ENCODE results near the gene FBLN2.
"Not testable (repeated sequence)": the region's sequence is repeated elsewhere in the genome, so short reads cannot be mapped to it uniquely, and the experiment has no call there.

FBLN2 gene

DNA sequence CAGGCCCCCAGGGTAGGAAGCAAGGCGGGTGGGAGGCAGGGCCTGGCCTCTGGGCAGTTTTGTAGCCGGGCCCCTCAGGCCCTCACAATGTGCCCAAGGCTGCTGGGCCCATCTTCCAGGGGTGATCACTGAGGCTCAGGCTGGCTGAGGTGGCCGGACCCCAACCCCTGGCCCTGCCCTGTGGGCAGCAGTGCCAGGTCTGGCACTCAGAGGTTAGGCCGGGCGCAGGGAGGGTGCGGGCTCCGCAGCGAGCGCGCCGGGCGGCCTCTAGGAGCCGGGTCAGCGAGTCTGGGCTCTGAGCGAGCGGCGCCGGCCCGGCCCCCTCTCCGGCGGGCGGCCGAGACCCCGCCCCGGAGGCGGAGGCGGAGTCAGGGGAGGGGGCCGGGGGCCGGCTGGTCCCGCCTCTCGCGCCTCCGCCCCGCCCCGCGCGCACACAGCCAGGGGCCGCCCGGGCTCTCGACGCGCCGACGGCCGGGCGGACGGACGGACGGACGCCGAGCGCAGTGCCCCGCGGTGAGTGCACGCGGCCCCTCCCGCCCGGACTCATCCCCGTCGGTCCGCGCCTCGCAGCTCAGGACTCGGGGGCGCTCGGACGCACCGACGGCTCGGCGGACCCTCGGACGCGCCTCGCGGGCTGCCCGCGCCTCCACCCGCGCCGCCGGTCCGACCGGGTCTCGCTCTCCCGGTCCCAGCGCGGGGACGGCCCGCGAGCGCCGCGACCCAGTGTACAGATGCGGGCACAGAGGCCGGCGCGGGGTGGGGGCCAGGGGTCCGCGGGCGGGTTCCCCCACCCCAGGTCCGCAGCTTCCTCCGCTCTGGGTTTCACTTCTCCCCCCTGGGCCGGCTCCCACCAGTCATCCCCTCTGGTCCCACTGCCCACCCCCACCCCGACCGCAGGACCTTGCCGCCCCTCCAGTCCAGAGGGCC lies at the start of gene FBLN2:
TSS of gene FBLN2 (plus strand) at position 430 of the 927 bp plus-strand sequence. CDS start 21,231 bp downstream, outside the sequence.
- H3K27ac ChIP-seq = no peak within 1 kb of the TSS
- TF ChIP-seq CTCF (IDR thresholded peaks at IDR 0.05) = no peak
- TF ChIP-seq ZFX (IDR thresholded peaks at IDR 0.05; ENCODE audit: borderline replicate concordance) = no peak

GRCh38 chr3:13499246-13499645 lies 49.7 kb upstream of the FBLN2 start:
- H3K27ac ChIP-seq = not testable (repeated sequence)

GRCh38 chr3:13500133-13500885 lies 48.6 kb upstream of the FBLN2 start:
- no peak overlapping the region for H3K27ac ChIP-seq
- no peak for TF ChIP-seq ZFX (IDR thresholded peaks at IDR 0.05; ENCODE audit: borderline replicate concordance)
- TF ChIP-seq CTCF (IDR thresholded peaks at IDR 0.05) = peak; percentile 65

- no peak overlapping the region for H3K27ac ChIP-seq
- TF ChIP-seq CTCF (IDR thresholded peaks at IDR 0.05) (no peak), ZFX (IDR thresholded peaks at IDR 0.05; ENCODE audit: borderline replicate concordance) (no peak)
Measured at GRCh38 chr3:13501056-13501455, 47.9 kb upstream of the FBLN2 start.

DNA sequence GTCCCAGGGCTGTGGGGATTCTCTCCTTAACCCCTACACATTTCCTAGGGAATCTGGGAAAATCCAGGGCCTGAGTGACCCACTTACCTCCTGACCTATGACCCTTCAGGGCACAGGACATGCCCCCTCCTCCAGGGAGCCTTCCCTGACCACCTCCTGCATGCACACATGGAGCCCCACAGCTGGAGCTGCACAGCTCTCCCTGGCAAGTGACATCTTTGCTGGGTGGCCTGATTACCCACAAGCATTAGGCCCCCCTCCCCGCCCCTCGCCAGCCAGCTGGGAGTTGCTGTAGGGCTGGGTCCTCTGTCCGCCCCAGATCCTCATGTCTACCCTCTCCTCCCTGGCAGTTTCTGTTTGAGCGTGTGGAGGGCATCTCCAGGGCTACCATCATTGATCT lies 47.4 kb upstream of the FBLN2 start:
- H3K27ac ChIP-seq = no peak overlapping the region
- no peak for TF ChIP-seq CTCF (IDR thresholded peaks at IDR 0.05)
- no peak for TF ChIP-seq ZFX (IDR thresholded peaks at IDR 0.05; ENCODE audit: borderline replicate concordance)

- H3K27ac ChIP-seq = no peak overlapping the region
- no peak for TF ChIP-seq CTCF (IDR thresholded peaks at IDR 0.05)
- TF ChIP-seq ZFX (IDR thresholded peaks at IDR 0.05; ENCODE audit: borderline replicate concordance) = no peak
Measured at GRCh38 chr3:13501958-13502790, 46.8 kb upstream of the FBLN2 start.

- no peak for TF ChIP-seq CTCF (IDR thresholded peaks at IDR 0.05)
- no peak for TF ChIP-seq ZFX (IDR thresholded peaks at IDR 0.05; ENCODE audit: borderline replicate concordance)
- no peak overlapping the region for H3K27ac ChIP-seq
Measured at GRCh38 chr3:13502791-13503060, 46.2 kb upstream of the FBLN2 start.

All from 22Rv1 (cell line).